ENCODE results near the gene CNDP2.

Gene CNDP2

GRCh38 chr18:74505776-74506175 is 9.6 kb downstream of the CNDP2 start:
- no peak overlapping the region for H3K4me3 ChIP-seq (ENCODE audit: low read depth, low read length)
- DNase-seq (ENCODE audit: low read depth) = no peak
- TF ChIP-seq CTCF (IDR thresholded peaks at IDR 0.05; ENCODE audit: low read depth, low read length) = no peak
- TF ChIP-seq MAX (IDR thresholded peaks at IDR 0.05; ENCODE audit: low read depth, low read length) = no peak
- TF ChIP-seq POLR2A (IDR thresholded peaks at IDR 0.05; ENCODE audit: extremely low read depth, insufficient read length) = no peak
- no peak for TF ChIP-seq MYC (IDR thresholded peaks at IDR 0.05; ENCODE audit: low read depth, low read length)

GRCh38 chr18:74506448-74507084 is 10.4 kb downstream of the CNDP2 start:
- TF ChIP-seq CTCF (IDR thresholded peaks at IDR 0.05; ENCODE audit: low read depth, low read length) (no peak), MAX (IDR thresholded peaks at IDR 0.05; ENCODE audit: low read depth, low read length) (no peak), MYC (IDR thresholded peaks at IDR 0.05; ENCODE audit: low read depth, low read length) (no peak), POLR2A (IDR thresholded peaks at IDR 0.05; ENCODE audit: extremely low read depth, insufficient read length) (no peak)
- no peak for DNase-seq (ENCODE audit: low read depth)

GRCh38 chr18:74507097-74507881 is 11.1 kb downstream of the CNDP2 start:
- no peak overlapping the region for H3K4me3 ChIP-seq (ENCODE audit: low read depth, low read length)
- TF ChIP-seq CTCF (IDR thresholded peaks at IDR 0.05; ENCODE audit: low read depth, low read length) (no peak), MYC (IDR thresholded peaks at IDR 0.05; ENCODE audit: low read depth, low read length) (no peak), MAX (IDR thresholded peaks at IDR 0.05; ENCODE audit: low read depth, low read length) (no peak), POLR2A (IDR thresholded peaks at IDR 0.05; ENCODE audit: extremely low read depth, insufficient read length) (no peak)
- no peak for DNase-seq (ENCODE audit: low read depth)

More at GRCh38 chr18:74506448-74507084, 10.4 kb downstream of the CNDP2 start:
- no peak overlapping the region for H3K4me3 ChIP-seq (ENCODE audit: low read depth, low read length)

GRCh38 chr18:74507927-74508326 is 11.8 kb downstream of the CNDP2 start:
- no peak for DNase-seq (ENCODE audit: low read depth)
- no peak for TF ChIP-seq MAX (IDR thresholded peaks at IDR 0.05; ENCODE audit: low read depth, low read length)
- TF ChIP-seq CTCF (IDR thresholded peaks at IDR 0.05; ENCODE audit: low read depth, low read length) = no peak
- TF ChIP-seq MYC (IDR thresholded peaks at IDR 0.05; ENCODE audit: low read depth, low read length) = no peak
- no peak for TF ChIP-seq POLR2A (IDR thresholded peaks at IDR 0.05; ENCODE audit: extremely low read depth, insufficient read length)

GRCh38 chr18:74508366-74508765 is 12.2 kb downstream of the CNDP2 start:
- H3K4me3 ChIP-seq (ENCODE audit: low read depth, low read length) = no peak overlapping the region
- TF ChIP-seq MAX (IDR thresholded peaks at IDR 0.05; ENCODE audit: low read depth, low read length) (no peak), POLR2A (IDR thresholded peaks at IDR 0.05; ENCODE audit: extremely low read depth, insufficient read length) (no peak), CTCF (IDR thresholded peaks at IDR 0.05; ENCODE audit: low read depth, low read length) (no peak), MYC (IDR thresholded peaks at IDR 0.05; ENCODE audit: low read depth, low read length) (no peak)
- no peak for DNase-seq (ENCODE audit: low read depth)

More at GRCh38 chr18:74507927-74508326, 11.8 kb downstream of the CNDP2 start:
- no peak overlapping the region for H3K4me3 ChIP-seq (ENCODE audit: low read depth, low read length)
